ENCODE results near the gene MAMDC4.

MAMDC4 gene

GRCh38 chr9:136849960-136850865 is 1.9 kb upstream of the MAMDC4 start:
- DNase-seq, result no peak

GRCh38 chr9:136850866-136851775 is 1.0 kb upstream of the MAMDC4 start:
- DNase-seq, result no peak

- DNase-seq, result no peak
These were observed 784 bp downstream of the MAMDC4 start for GRCh38 chr9:136852664-136853595.

GRCh38 chr9:136853596-136854112 is 1.5 kb downstream of the MAMDC4 start:
- no peak for DNase-seq

GRCh38 chr9:136854113-136854841 is 2.1 kb downstream of the MAMDC4 start:
- DNase-seq, result no peak

GRCh38 chr9:136854842-136855460 is 2.8 kb downstream of the MAMDC4 start:
- DNase-seq, result no peak

GRCh38 chr9:136855461-136856078 is 3.4 kb downstream of the MAMDC4 start:
- no peak for DNase-seq

- DNase-seq, result no peak
These were observed 3.9 kb downstream of the MAMDC4 start for GRCh38 chr9:136856079-136856476.

- DNase-seq, result no peak
These were observed 4.5 kb downstream of the MAMDC4 start for GRCh38 chr9:136856541-136857141.

GRCh38 chr9:136857166-136857565 is 5.0 kb downstream of the MAMDC4 start:
- DNase-seq, result no peak

GRCh38 chr9:136857581-136858412 is 5.7 kb downstream of the MAMDC4 start:
- peak in 1 of 2 experiments; percentile 3 for DNase-seq

GRCh38 chr9:136858452-136858843 is 6.3 kb downstream of the MAMDC4 start:
- no peak for DNase-seq

GRCh38 chr9:136858844-136859757 is 7.0 kb downstream of the MAMDC4 start:
- DNase-seq, result no peak

GRCh38 chr9:136860529-136860928 is 8.4 kb downstream of the MAMDC4 start:
- DNase-seq, result no peak

- no peak for DNase-seq
These were observed 9.1 kb downstream of the MAMDC4 start for GRCh38 chr9:136860933-136861873.

GRCh38 chr9:136861874-136862457 is 9.8 kb downstream of the MAMDC4 start:
- DNase-seq, result no peak
